Activated naive CD4-positive, alpha-beta T cell treated with anti-CD3 and anti-CD28 coated beads, Interleukin-2, amount 10 ng/mL, durations not matched to agents 7 days and 5 days (primary cell): ENCODE measurements around the gene RAB14.

Experiments
- CTCF ChIA-PET: fragments of 350-600 bp; sonication (Branson Sonifier 250); formaldehyde crosslinking; loops from one replicate; lab custom pipeline; 2021; ENCODE audit warnings: antibody characterized with exemption; lab: Charles Lee
- DNase-seq: peaks from one replicate; pipeline ENCODE4 v3.0.0-alpha.2; 2020
- H3K27ac Mint-ChIP-seq: one replicate; pipeline ENCODE4 v1.8.0; 2021; ENCODE audit warnings: mild to moderate bottlenecking, moderate library complexity, mixed read lengths
- H3K27me3 Mint-ChIP-seq: one replicate; pipeline ENCODE4 v1.8.0; 2021; ENCODE audit warnings: mild to moderate bottlenecking, mixed read lengths
- H3K36me3 Mint-ChIP-seq: one replicate; pipeline ENCODE4 v1.8.0; 2021; ENCODE audit warnings: mixed read lengths
- H3K4me1 Mint-ChIP-seq: one replicate; pipeline ENCODE4 v1.8.0; 2021; ENCODE audit warnings: mixed read lengths
- H3K4me3 Mint-ChIP-seq: one replicate; pipeline ENCODE4 v1.8.0; 2021; ENCODE audit warnings: mild to moderate bottlenecking, moderate library complexity, mixed read lengths
- H3K9me3 Mint-ChIP-seq: one replicate; pipeline ENCODE4 v1.8.0; 2021; ENCODE audit warnings: mixed read lengths

The RAB14 gene

GRCh38 chr9:121230256-121230655, 28.6 kb upstream of the RAB14 start:
- no peaks in the 10 kb centered on the region for H3K9me3 Mint-ChIP-seq
- H3K4me1 Mint-ChIP-seq, result no peaks in the 10 kb centered on the region
- no peaks in the 10 kb centered on the region for H3K27me3 Mint-ChIP-seq
- no peak overlapping the region for H3K4me3 Mint-ChIP-seq
- H3K36me3 Mint-ChIP-seq, result no peaks in the 10 kb centered on the region
- DNase-seq, result no peak
- H3K27ac Mint-ChIP-seq, result no peak overlapping the region
- CTCF ChIA-PET, result interaction anchor here (2.0 to 4.0 kb wide), 2 partner anchors 17 to 48 kb away, joined by 5 to 13 read pairs; no protein-coding TSS in a partner anchor

GRCh38 chr9:121227862-121228261, 26.2 kb upstream of the RAB14 start:
- CTCF ChIA-PET, result interaction anchor here (0.6 to 1.3 kb wide), 2 partner anchors 14 to 173 kb away, joined by 4 to 6 read pairs; no protein-coding TSS in a partner anchor
- H3K4me1 Mint-ChIP-seq, result no peaks in the 10 kb centered on the region
- H3K4me3 Mint-ChIP-seq, result no peak overlapping the region
- H3K27me3 Mint-ChIP-seq, result no peaks in the 10 kb centered on the region
- H3K27ac Mint-ChIP-seq, result no peak overlapping the region
- no peaks in the 10 kb centered on the region for H3K36me3 Mint-ChIP-seq
- no peaks in the 10 kb centered on the region for H3K9me3 Mint-ChIP-seq
- no peak for DNase-seq

GRCh38 chr9:121226175-121226574, 24.5 kb upstream of the RAB14 start:
- Mint-ChIP-seq H3K36me3 (no peaks in the 10 kb centered on the region), H3K4me3 (no peak overlapping the region), H3K27me3 (no peaks in the 10 kb centered on the region), H3K4me1 (no peaks in the 10 kb centered on the region), H3K9me3 (no peaks in the 10 kb centered on the region), H3K27ac (no peak overlapping the region)
- CTCF ChIA-PET, result interaction anchor here (0.7 to 1.5 kb wide), 5 partner anchors 11 to 176 kb away, joined by 3 to 5 read pairs (median 3); no protein-coding TSS in a partner anchor
- no peak for DNase-seq

GRCh38 chr9:121225240-121225639, 23.6 kb upstream of the RAB14 start:
- H3K9me3 Mint-ChIP-seq, result no peaks in the 10 kb centered on the region
- no peaks in the 10 kb centered on the region for H3K36me3 Mint-ChIP-seq
- no peak overlapping the region for H3K4me3 Mint-ChIP-seq
- no peaks in the 10 kb centered on the region for H3K27me3 Mint-ChIP-seq
- no peak for DNase-seq
- CTCF ChIA-PET, result interaction anchor here (3.3 kb wide), 1 partner anchor 12 kb away, joined by 19 read pairs; no protein-coding TSS in a partner anchor
- no peak overlapping the region for H3K27ac Mint-ChIP-seq
- no peaks in the 10 kb centered on the region for H3K4me1 Mint-ChIP-seq

- Mint-ChIP-seq H3K4me1 (no peaks in the 10 kb centered on the region), H3K36me3 (no peaks in the 10 kb centered on the region), H3K27ac (no peak overlapping the region), H3K9me3 (no peaks in the 10 kb centered on the region), H3K4me3 (no peak overlapping the region), H3K27me3 (no peaks in the 10 kb centered on the region)
- no peak for DNase-seq
- CTCF ChIA-PET, result interaction anchor here (0.8 to 3.3 kb wide), 9 partner anchors 9 to 58 kb away, joined by 3 to 19 read pairs (median 4); partner anchors contain the start of gene GSN
These were observed 21.0 kb upstream of the RAB14 start for GRCh38 chr9:121222524-121223171.

GRCh38 chr9:121221664-121222055, 20.0 kb upstream of the RAB14 start:
- CTCF ChIA-PET, result interaction anchor here (1.0 to 2.1 kb wide), 4 partner anchors 8 to 99 kb away, joined by 3 to 8 read pairs (median 5); no protein-coding TSS in a partner anchor
- H3K9me3 Mint-ChIP-seq, result no peaks in the 10 kb centered on the region
- no peaks in the 10 kb centered on the region for H3K4me1 Mint-ChIP-seq
- no peaks in the 10 kb centered on the region for H3K36me3 Mint-ChIP-seq
- no peak for DNase-seq
- H3K4me3 Mint-ChIP-seq, result no peak overlapping the region
- no peak overlapping the region for H3K27ac Mint-ChIP-seq
- no peaks in the 10 kb centered on the region for H3K27me3 Mint-ChIP-seq

DNA sequence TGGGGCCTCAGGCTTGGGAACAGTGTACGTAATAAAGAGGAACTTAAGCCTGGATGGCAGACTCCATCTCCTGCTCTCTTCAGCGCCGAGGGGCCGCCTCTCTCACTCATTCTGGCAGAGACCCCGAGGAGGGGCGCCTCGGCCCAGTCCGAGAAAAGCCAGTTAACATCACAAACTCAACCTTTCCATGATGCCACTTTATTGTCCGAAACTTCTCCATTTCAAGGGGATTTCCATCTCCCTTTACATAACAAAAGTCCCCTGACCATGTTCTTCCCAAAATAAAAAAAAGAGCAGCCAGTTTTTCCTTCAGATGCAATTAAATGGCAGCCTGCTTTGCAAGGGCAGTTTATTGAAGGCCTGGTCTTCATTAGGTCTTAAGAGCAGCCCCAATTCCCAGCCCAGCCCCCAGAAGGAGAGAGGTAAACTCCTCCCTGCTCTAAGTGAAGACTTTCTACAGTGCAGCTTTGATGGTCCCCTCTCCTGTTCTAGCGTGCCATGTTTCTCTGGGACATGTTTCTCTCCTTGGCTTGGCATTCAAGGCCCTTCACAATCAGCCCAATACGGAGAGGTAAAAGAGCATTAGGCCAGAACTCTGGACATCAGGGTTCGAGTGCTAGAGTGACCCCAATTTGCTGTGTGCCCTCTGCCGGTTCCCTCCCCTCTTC, 19.5 kb upstream of the RAB14 start:
- Mint-ChIP-seq H3K27ac (no peak overlapping the region), H3K27me3 (no peaks in the 10 kb centered on the region), H3K36me3 (no peaks in the 10 kb centered on the region), H3K4me1 (peaks cover 4% of the 10 kb centered on the region), H3K9me3 (no peaks in the 10 kb centered on the region), H3K4me3 (no peak overlapping the region)
- DNase-seq, result no peak
- CTCF ChIA-PET, result interaction anchor here (1.0 to 1.1 kb wide), 3 partner anchors 8 to 99 kb away, joined by 3 read pairs; no protein-coding TSS in a partner anchor

- Mint-ChIP-seq H3K27ac (no peak overlapping the region), H3K36me3 (no peaks in the 10 kb centered on the region), H3K4me1 (peaks cover 6% of the 10 kb centered on the region), H3K27me3 (no peaks in the 10 kb centered on the region), H3K4me3 (no peak overlapping the region), H3K9me3 (no peaks in the 10 kb centered on the region)
- CTCF ChIA-PET, result interaction anchor here (1.5 kb wide), 2 partner anchors 12 to 100 kb away, joined by 3 to 4 read pairs; no protein-coding TSS in a partner anchor
- no peak for DNase-seq
These were observed 17.9 kb upstream of the RAB14 start for GRCh38 chr9:121219530-121219929.

- DNase-seq, result no peak
- Mint-ChIP-seq H3K36me3 (no peaks in the 10 kb centered on the region), H3K27me3 (no peaks in the 10 kb centered on the region), H3K4me3 (no peak overlapping the region), H3K4me1 (peaks cover 6% of the 10 kb centered on the region), H3K27ac (no peak overlapping the region), H3K9me3 (no peaks in the 10 kb centered on the region)
- CTCF ChIA-PET, result interaction anchor here (1.4 to 1.5 kb wide), 3 partner anchors 50 to 102 kb away, joined by 3 to 5 read pairs (median 3); partner anchors contain the start of gene GSN
These were observed 16.8 kb upstream of the RAB14 start for GRCh38 chr9:121218357-121219027.

GRCh38 chr9:121217609-121218292, 16.1 kb upstream of the RAB14 start:
- Mint-ChIP-seq H3K36me3 (no peaks in the 10 kb centered on the region), H3K4me3 (no peak overlapping the region), H3K27ac (no peak overlapping the region), H3K27me3 (no peaks in the 10 kb centered on the region), H3K4me1 (peaks cover 10% of the 10 kb centered on the region), H3K9me3 (no peaks in the 10 kb centered on the region)
- no peak for DNase-seq
- CTCF ChIA-PET, result interaction anchor here (1.4 to 1.5 kb wide), 3 partner anchors 51 to 102 kb away, joined by 3 to 5 read pairs (median 3); partner anchors contain the start of gene GSN

DNA sequence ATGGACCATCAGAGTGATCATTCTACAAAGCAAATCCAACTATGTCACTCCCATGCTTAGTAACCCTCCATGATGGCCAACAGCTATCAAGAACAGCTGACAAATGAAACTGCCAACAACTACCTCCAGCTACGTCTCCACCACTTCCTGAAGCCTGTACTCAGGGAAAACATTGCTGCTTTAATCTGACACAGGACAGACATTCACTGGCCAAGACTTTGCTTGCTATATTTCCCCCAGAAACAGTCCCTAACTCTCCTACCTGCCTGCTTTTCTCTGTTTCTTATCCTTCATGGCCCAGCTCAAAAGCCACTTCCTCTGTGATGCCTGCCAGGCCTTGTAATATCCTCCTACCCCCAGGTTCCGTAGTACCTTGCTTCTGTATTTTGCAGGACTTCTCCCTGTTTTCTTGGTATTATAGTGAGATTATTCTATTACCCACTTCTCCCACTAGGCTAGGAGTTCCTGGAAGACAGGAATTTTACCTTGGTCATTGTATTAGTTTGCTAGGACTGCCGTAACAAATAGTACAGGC, 14.7 kb upstream of the RAB14 start:
- Mint-ChIP-seq H3K27me3 (no peaks in the 10 kb centered on the region), H3K9me3 (no peaks in the 10 kb centered on the region), H3K27ac (no peak overlapping the region), H3K4me3 (no peak overlapping the region), H3K36me3 (no peaks in the 10 kb centered on the region), H3K4me1 (peaks cover 10% of the 10 kb centered on the region)
- CTCF ChIA-PET, result interaction anchor here (0.7 to 5.6 kb wide), 5 partner anchors 62 to 165 kb away, joined by 3 to 46 read pairs (median 3); no protein-coding TSS in a partner anchor
- no peak for DNase-seq

- no peak overlapping the region for H3K4me3 Mint-ChIP-seq
- peaks cover 10% of the 10 kb centered on the region for H3K4me1 Mint-ChIP-seq
- no peak for DNase-seq
- no peaks in the 10 kb centered on the region for H3K36me3 Mint-ChIP-seq
- H3K27me3 Mint-ChIP-seq, result no peaks in the 10 kb centered on the region
- CTCF ChIA-PET, result interaction anchor here (0.6 to 5.6 kb wide), 29 partner anchors 8 to 464 kb away, joined by 3 to 50 read pairs (median 4); partner anchors contain the start of gene GSN
- no peaks in the 10 kb centered on the region for H3K9me3 Mint-ChIP-seq
- peak overlapping the region; percentile 11 for H3K27ac Mint-ChIP-seq
These were observed 12.3 kb upstream of the RAB14 start for GRCh38 chr9:121214005-121214404.

DNA sequence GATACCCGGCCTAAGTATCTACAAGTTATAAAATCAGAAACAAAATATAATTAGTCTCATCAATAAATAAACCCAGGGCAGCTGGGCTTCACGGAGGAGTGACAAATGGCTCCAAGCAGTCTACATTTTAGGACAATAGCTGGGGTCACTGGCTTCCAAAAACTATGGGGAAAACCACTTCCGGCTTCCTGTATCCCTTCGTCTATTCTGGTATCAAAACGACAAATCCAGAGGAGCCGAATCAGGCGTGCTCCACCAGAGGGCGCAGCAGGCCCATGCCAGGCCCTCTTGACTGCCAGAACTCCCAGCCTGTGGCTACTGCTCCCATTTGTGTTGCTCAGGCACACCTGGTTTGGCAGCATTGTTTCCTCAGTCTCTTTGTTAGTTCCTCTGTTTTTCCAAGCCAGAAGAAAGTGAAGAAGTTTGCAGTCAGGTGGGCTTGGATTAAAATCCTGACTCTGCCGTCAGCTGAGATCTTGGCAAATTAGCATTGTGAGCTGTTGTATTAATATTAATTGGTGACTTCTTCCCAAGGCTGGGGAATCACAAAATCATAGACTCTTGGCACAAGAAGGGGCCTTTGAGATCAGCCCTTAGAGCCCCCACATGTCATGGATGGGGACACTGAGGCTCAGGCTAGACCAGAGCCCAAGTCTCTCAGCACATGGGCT, 11.6 kb upstream of the RAB14 start:
- H3K27ac Mint-ChIP-seq, result no peak overlapping the region
- peak; percentile 79 for DNase-seq
- H3K4me1 Mint-ChIP-seq, result peaks cover 14% of the 10 kb centered on the region
- no peaks in the 10 kb centered on the region for H3K9me3 Mint-ChIP-seq
- no peaks in the 10 kb centered on the region for H3K27me3 Mint-ChIP-seq
- CTCF ChIA-PET, result interaction anchor here (0.6 to 5.6 kb wide), 36 partner anchors 8 to 463 kb away, joined by 3 to 50 read pairs (median 4); partner anchors contain the start of genes GSN and RAB14
- H3K4me3 Mint-ChIP-seq, result no peak overlapping the region
- H3K36me3 Mint-ChIP-seq, result no peaks in the 10 kb centered on the region
